Loucy (cell line): ENCODE measurements around the gene BIN2.
"Not testable (repeated sequence)": the region's sequence is repeated elsewhere in the genome, so short reads cannot be mapped to it uniquely, and the experiment has no call there.

Experiments used
- H2AFZ ChIP-seq: fragments of 200-600 bp; sonication (generic); 2 replicates; pipeline ENCODE4 v1.6.0; 2016; ENCODE audit warnings: antibody characterized with exemption, mild to moderate bottlenecking, low read length, moderate library complexity
- H3F3A ChIP-seq: fragments of 200-600 bp; 2 replicates; pipeline ENCODE4 v1.6.0; 2016; ENCODE audit warnings: antibody characterized with exemption, low read depth, mild to moderate bottlenecking
- H3K27me3 ChIP-seq: fragments of 200-600 bp; sonication (generic); 2 replicates; pipeline ENCODE4 v1.6.1; 2014; ENCODE audit warnings: low read length, mild to moderate bottlenecking; ENCODE audit not compliant: insufficient read depth, poor library complexity, severe bottlenecking
- H3K36me3 ChIP-seq: fragments of 200-600 bp; sonication (generic); 2 replicates; pipeline ENCODE4 v1.6.1; 2016; ENCODE audit warnings: low read length; ENCODE audit not compliant: insufficient read depth
- H3K4me1 ChIP-seq: fragments of 200-600 bp; sonication (generic); 2 replicates; pipeline ENCODE4 v1.5.1; 2014; ENCODE audit warnings: low read length, mild to moderate bottlenecking; ENCODE audit not compliant: insufficient read depth, poor library complexity, severe bottlenecking
- H3K4me2 ChIP-seq: fragments of 200-600 bp; sonication (generic); 2 replicates; pipeline ENCODE4 v1.6.0; 2014; ENCODE audit warnings: antibody characterized with exemption, low read length, low read depth, mild to moderate bottlenecking; ENCODE audit not compliant: poor library complexity, severe bottlenecking
- H3K4me3 ChIP-seq: fragments of 200-600 bp; sonication (generic); 2 replicates; pipeline ENCODE4 v1.5.1; 2014; ENCODE audit warnings: low read length, mild to moderate bottlenecking, mixed read lengths; ENCODE audit not compliant: poor library complexity, severe bottlenecking
- H3K79me2 ChIP-seq: fragments of 200-600 bp; sonication (generic); 2 replicates; pipeline ENCODE4 v1.6.1; 2014; ENCODE audit warnings: low read length; ENCODE audit not compliant: insufficient read depth
- H3K9ac ChIP-seq: fragments of 200-600 bp; sonication (generic); 2 replicates; pipeline ENCODE4 v1.6.0; 2014; ENCODE audit warnings: mild to moderate bottlenecking, low read depth, low read length, moderate library complexity; ENCODE audit not compliant: poor library complexity, severe bottlenecking
- H3K9me2 ChIP-seq: fragments of 200-600 bp; sonication (generic); replicated peaks from 2 replicates; pipeline ENCODE4 v1.6.1; 2016; ENCODE audit warnings: low read depth, low read length, mixed read lengths
- H3K9me3 ChIP-seq: fragments of 200-600 bp; sonication (generic); 2 replicates; pipeline ENCODE4 v1.6.1; 2014; ENCODE audit warnings: mild to moderate bottlenecking, antibody characterized with exemption, low read length, low read depth; ENCODE audit not compliant: insufficient read depth
- H4K20me1 ChIP-seq: fragments of 200-600 bp; sonication (generic); 2 replicates; pipeline ENCODE4 v1.6.0; 2014; ENCODE audit warnings: antibody characterized with exemption, low read length, mild to moderate bottlenecking; ENCODE audit not compliant: insufficient read depth, poor library complexity, severe bottlenecking
- EZH2phosphoT487 ChIP-seq: fragments of 200-600 bp; IDR thresholded peaks from 2 replicates; pipeline ENCODE4 v1.6.1; 2018; ENCODE audit warnings: antibody characterized with exemption, mild to moderate bottlenecking, moderate library complexity, borderline replicate concordance
- TF ChIP-seq, protein P1 (sequence below): fragments of 200-600 bp; sonication (generic); conservative IDR thresholded peaks from 2 replicates; pipeline ENCODE4 v1.5.1; 2014; ENCODE audit warnings: mild to moderate bottlenecking, antibody characterized with exemption, low read length

The BIN2 gene

DNA sequence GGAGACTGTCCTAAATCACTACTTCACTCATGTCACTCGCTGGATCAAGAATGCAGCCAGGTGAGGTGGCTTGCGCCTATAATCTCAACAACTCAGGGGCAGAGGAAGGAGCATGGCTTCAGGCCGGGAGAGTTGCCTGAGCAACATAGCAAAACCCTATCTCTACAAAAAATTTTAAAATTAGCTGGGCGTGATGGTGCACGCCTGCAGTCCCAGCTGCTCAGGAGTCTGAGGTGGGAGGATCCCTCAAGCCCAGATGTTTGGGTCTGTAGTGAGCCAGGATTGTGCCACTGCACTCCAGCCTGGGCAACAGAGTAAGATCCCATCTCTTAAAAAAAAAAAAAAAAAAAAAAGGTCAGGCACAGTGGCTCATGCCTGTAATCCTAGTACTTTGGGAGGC, 59.7 kb downstream of the BIN2 start:
- Histone ChIP-seq H3K9me3 (no peaks in the 10 kb centered on the region), H4K20me1 (peaks cover 19% of the 10 kb centered on the region), H3F3A (no peaks in the 10 kb centered on the region), H3K4me1 (peaks cover 39% of the 10 kb centered on the region), H3K9ac (no peak overlapping the region), H3K4me3 (no peak overlapping the region), H3K4me2 (peak overlapping the region; percentile 32), H3K36me3 (no peaks in the 10 kb centered on the region), H3K9me2 (no peaks in the 10 kb centered on the region), H3K79me2 (peaks cover 65% of the 10 kb centered on the region), H2AFZ (no peak overlapping the region), H3K27me3 (no peaks in the 10 kb centered on the region)
- no peak for TF ChIP-seq EZH2phosphoT487
- TF ChIP-seq, protein P1, sequence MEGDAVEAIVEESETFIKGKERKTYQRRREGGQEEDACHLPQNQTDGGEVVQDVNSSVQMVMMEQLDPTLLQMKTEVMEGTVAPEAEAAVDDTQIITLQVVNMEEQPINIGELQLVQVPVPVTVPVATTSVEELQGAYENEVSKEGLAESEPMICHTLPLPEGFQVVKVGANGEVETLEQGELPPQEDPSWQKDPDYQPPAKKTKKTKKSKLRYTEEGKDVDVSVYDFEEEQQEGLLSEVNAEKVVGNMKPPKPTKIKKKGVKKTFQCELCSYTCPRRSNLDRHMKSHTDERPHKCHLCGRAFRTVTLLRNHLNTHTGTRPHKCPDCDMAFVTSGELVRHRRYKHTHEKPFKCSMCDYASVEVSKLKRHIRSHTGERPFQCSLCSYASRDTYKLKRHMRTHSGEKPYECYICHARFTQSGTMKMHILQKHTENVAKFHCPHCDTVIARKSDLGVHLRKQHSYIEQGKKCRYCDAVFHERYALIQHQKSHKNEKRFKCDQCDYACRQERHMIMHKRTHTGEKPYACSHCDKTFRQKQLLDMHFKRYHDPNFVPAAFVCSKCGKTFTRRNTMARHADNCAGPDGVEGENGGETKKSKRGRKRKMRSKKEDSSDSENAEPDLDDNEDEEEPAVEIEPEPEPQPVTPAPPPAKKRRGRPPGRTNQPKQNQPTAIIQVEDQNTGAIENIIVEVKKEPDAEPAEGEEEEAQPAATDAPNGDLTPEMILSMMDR, result no peak

DNA sequence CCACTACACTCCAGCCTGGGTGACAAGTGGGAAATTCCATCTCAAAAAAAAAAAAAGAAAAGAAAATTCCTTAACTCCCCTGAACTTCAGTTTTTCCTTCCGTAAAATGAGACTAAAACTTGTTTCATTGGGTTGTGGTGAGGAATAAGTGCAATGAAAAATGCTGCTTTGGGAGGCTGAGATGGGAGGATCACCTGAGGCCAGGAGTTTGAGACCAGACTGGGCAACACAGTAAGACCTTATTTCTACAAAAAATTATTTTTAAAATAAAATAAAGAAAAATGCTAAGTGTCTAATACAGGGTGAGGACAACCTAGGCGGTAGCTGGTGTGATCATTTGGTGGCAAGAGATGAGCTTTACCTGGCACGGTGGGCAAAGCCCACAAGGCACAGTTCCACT, 60.6 kb downstream of the BIN2 start:
- Histone ChIP-seq H3K27me3 (no peaks in the 10 kb centered on the region), H3K4me1 (peaks cover 30% of the 10 kb centered on the region), H4K20me1 (peaks cover 19% of the 10 kb centered on the region), H3K4me3 (no peak overlapping the region), H2AFZ (no peak overlapping the region), H3F3A (no peaks in the 10 kb centered on the region), H3K4me2 (no peak overlapping the region), H3K9ac (no peak overlapping the region), H3K79me2 (peaks cover 61% of the 10 kb centered on the region), H3K36me3 (no peaks in the 10 kb centered on the region), H3K9me3 (no peaks in the 10 kb centered on the region), H3K9me2 (no peaks in the 10 kb centered on the region)
- TF ChIP-seq EZH2phosphoT487, result no peak
- TF ChIP-seq, protein P1, result no peak

DNA sequence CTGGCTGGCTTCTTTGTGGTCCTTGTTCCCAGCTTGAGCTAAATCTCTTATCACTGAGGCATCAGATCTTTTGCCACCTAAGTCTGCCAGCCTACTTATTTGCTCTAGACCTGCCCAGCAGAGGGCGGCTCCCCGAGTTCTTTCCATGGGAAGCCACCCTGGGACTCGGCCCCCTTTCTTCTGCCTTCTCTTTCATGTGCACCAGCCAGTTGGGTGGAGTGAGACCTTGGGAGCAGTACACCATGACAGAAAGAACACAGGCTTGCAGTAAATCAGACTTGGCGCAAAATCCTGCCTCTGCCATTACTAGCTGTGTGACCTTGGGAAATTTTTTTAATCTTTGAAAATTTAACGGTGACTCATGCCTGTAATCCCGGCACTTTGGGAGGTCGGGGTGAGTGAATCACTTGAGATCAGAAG, 61.2 kb downstream of the BIN2 start:
- H3F3A ChIP-seq, result no peaks in the 10 kb centered on the region
- peaks cover 14% of the 10 kb centered on the region for H4K20me1 ChIP-seq
- no peaks in the 10 kb centered on the region for H3K9me3 ChIP-seq
- no peaks in the 10 kb centered on the region for H3K36me3 ChIP-seq
- TF ChIP-seq, protein P1, result peak; percentile 62
- no peak for TF ChIP-seq EZH2phosphoT487
- H3K9me2 ChIP-seq, result no peaks in the 10 kb centered on the region
- H3K4me1 ChIP-seq, result peaks cover 24% of the 10 kb centered on the region
- H3K4me3 ChIP-seq, result no peak overlapping the region
- no peak overlapping the region for H3K9ac ChIP-seq
- H3K4me2 ChIP-seq, result peak overlapping the region; percentile 2
- H3K79me2 ChIP-seq, result peaks cover 56% of the 10 kb centered on the region
- no peak overlapping the region for H2AFZ ChIP-seq
- no peaks in the 10 kb centered on the region for H3K27me3 ChIP-seq

DNA sequence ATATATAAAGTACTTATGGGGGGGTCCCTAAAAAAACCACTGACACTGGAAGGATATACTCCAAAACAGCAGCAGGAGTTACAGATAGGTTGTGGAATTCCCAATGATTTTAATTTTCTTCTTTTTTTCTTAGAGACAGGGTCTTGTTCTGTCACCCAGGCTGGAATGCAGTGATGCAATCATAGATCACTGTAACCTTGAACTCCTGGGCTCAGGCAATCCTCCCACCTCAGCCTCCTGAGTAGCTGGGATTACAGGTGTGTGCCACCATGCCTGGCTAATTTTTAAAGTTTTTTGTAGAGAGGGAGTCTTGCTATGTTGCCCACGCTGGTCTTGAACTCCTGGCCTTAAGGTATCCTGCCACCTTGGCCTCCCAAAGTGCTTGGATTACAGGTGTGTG, 64.4 kb downstream of the BIN2 start:
- not testable (repeated sequence) for H3K4me1 ChIP-seq, H3K4me3 ChIP-seq, H3K9ac ChIP-seq, H3K9me2 ChIP-seq, H3K27me3 ChIP-seq, H3K4me2 ChIP-seq, H3K9me3 ChIP-seq, H3F3A ChIP-seq, H3K36me3 ChIP-seq, H2AFZ ChIP-seq
- peaks cover 43% of the 10 kb centered on the region for H3K79me2 ChIP-seq
- peaks cover 14% of the 10 kb centered on the region for H4K20me1 ChIP-seq
